H1 (cell line): ENCODE measurements around the gene PAX5. TPM values are rescaled to one million over a fixed set of nuclear protein-coding genes. Genes with fewer than 3 reads are reported as not detected.

ENCODE experiments used
- CTCF ChIA-PET: fragments of 300-600 bp; sonication (Branson Sonifier 250); formaldehyde crosslinking; loops from one replicate; lab custom pipeline; 2021; ENCODE audit not compliant: partially characterized antibody; lab: Charles Lee
- POLR2A ChIA-PET: fragments of 300-600 bp; sonication (Branson Sonifier 250); formaldehyde crosslinking; loops from one replicate; lab custom pipeline; 2021; ENCODE audit warnings: inconsistent platforms; ENCODE audit not compliant: partially characterized antibody; lab: Charles Lee
- DNase-seq, 2 experiments: peaks; one replicate each; pipeline versions ENCODE4 v3.0.0 to v3.0.0-alpha.2; 2010 to 2022; ENCODE audit warnings: low spot score in 2 of 2, low read depth in 1 of 2, mixed read lengths in 1 of 2
- FAIRE-seq: peaks from 2 replicates; lab custom pipeline; 2011; peaks lifted over from hg19 to GRCh38; lab: Jason Lieb, UNC
- H2AFZ ChIP-seq: 2 replicates; pipeline ENCODE4 v1.8.1; 2012; ENCODE audit warnings: low read length, inconsistent platforms
- H2AK5ac ChIP-seq: 2 replicates; pipeline ENCODE4 v1.6.1; 2013; ENCODE audit warnings: low read depth, low read length
- H2BK120ac ChIP-seq: replicated peaks from 2 replicates; pipeline ENCODE3; 2013; ENCODE audit warnings: low read depth, low read length, inconsistent platforms
- H2BK12ac ChIP-seq: 2 replicates; pipeline ENCODE4 v1.6.1; 2013; ENCODE audit warnings: low read depth, low read length
- H2BK15ac ChIP-seq: 2 replicates; pipeline ENCODE4 v1.6.1; 2013; ENCODE audit warnings: low read length
- H2BK20ac ChIP-seq: 2 replicates; pipeline ENCODE4 v1.6.1; 2013; ENCODE audit warnings: low read length
- H2BK5ac ChIP-seq: 2 replicates; pipeline ENCODE4 v1.6.1; 2013; ENCODE audit warnings: low read depth, low read length
- H3K14ac ChIP-seq: 2 replicates; pipeline ENCODE4 v1.6.1; 2013; ENCODE audit warnings: inconsistent platforms; ENCODE audit not compliant: insufficient read length
- H3K18ac ChIP-seq: 2 replicates; pipeline ENCODE4 v1.6.1; 2013; ENCODE audit warnings: low read length; ENCODE audit errors: extremely low read depth
- H3K23ac ChIP-seq: 2 replicates; pipeline ENCODE4 v1.6.1; 2013; ENCODE audit warnings: inconsistent platforms; ENCODE audit not compliant: insufficient read length
- H3K23me2 ChIP-seq: 2 replicates; pipeline ENCODE4 v1.6.1; 2013; ENCODE audit warnings: low read depth, low read length
- H3K27ac ChIP-seq: 2 replicates; pipeline ENCODE4 v1.6.1; 2011; ENCODE audit warnings: low read depth, low read length, inconsistent platforms
- H3K27me3 ChIP-seq, 4 experiments: replicated peaks in 1 of 4; 1 replicate in 1 of 4; 2 replicates in 3 of 4; pipeline versions ENCODE4 v1.6.1 to v1.8.1; 2011 to 2013; ENCODE audit warnings: low read length in 3 of 4, mild to moderate bottlenecking in 3 of 4, inconsistent platforms in 2 of 4, mixed read lengths in 2 of 4, moderate library complexity in 1 of 4; ENCODE audit not compliant: control insufficient read depth in 3 of 4, insufficient read depth in 3 of 4; ENCODE audit errors: extremely low read depth in 1 of 4
- H3K36me3 ChIP-seq, 4 experiments: 2 replicates each; pipeline versions ENCODE4 v1.6.1 to v1.8.1; 2011 to 2013; ENCODE audit warnings: mild to moderate bottlenecking in 4 of 4, low read length in 3 of 4, moderate library complexity in 2 of 4, control low read depth in 1 of 4, inconsistent platforms in 1 of 4; ENCODE audit not compliant: insufficient read depth in 4 of 4, control insufficient read depth in 2 of 4
- H3K4ac ChIP-seq: replicated peaks from 2 replicates; pipeline ENCODE3; 2013; ENCODE audit warnings: low read length, low read depth, mixed read lengths, inconsistent platforms; ENCODE audit not compliant: insufficient read length
- H3K4me1 ChIP-seq, 4 experiments: replicated peaks in 1 of 4; 1 replicate in 1 of 4; 2 replicates in 3 of 4; pipeline versions ENCODE4 v1.6.1 to v1.8.1; 2011 to 2013; ENCODE audit warnings: low read length in 3 of 4, inconsistent platforms in 2 of 4, mixed read lengths in 1 of 4; ENCODE audit not compliant: insufficient read depth in 4 of 4, control insufficient read depth in 3 of 4
- H3K4me2 ChIP-seq, 2 experiments: 2 replicates each; pipeline versions ENCODE4 v1.6.1 to v1.8.1; 2011 to 2013; ENCODE audit warnings: low read depth in 2 of 2, low read length in 2 of 2, control low read depth in 1 of 2, inconsistent platforms in 1 of 2, mild to moderate bottlenecking in 1 of 2; ENCODE audit not compliant: insufficient read depth in 1 of 2
- H3K4me3 ChIP-seq, 4 experiments: fragments of 200-600, 300-600 bp in 1 of 4; sonication (generic), shearing (Covaris generic), sonication (Bioruptor Twin) in 1 of 4; 2 replicates each; pipeline versions ENCODE4 v1.5.1 to v1.8.1; 2011 to 2016; ENCODE audit warnings: low read length in 4 of 4, low read depth in 3 of 4, control low read depth in 2 of 4, inconsistent platforms in 2 of 4, mild to moderate bottlenecking in 2 of 4, mixed read lengths in 1 of 4, moderate library complexity in 1 of 4; ENCODE audit not compliant: insufficient read depth in 2 of 4; ENCODE audit errors: extremely low read depth in 1 of 4
- H3K56ac ChIP-seq: replicated peaks from 2 replicates; pipeline ENCODE3; 2013; ENCODE audit warnings: low read depth, mild to moderate bottlenecking, mixed read lengths, low read length, inconsistent platforms; ENCODE audit not compliant: insufficient read length
- H3K79me1 ChIP-seq: 2 replicates; pipeline ENCODE4 v1.6.1; 2013; ENCODE audit warnings: low read depth, low read length, control low read depth
- H3K79me2 ChIP-seq, 2 experiments: 2 replicates each; pipeline versions ENCODE4 v1.6.1 to v1.8.1; 2012 to 2013; ENCODE audit warnings: low read length in 2 of 2, mild to moderate bottlenecking in 2 of 2, inconsistent platforms in 1 of 2; ENCODE audit not compliant: insufficient read depth in 2 of 2, control insufficient read depth in 1 of 2
- H3K9ac ChIP-seq, 4 experiments: replicated peaks in 1 of 4; 1 replicate in 1 of 4; 2 replicates in 3 of 4; pipeline versions ENCODE4 v1.6.1 to v1.8.1; 2011 to 2013; ENCODE audit warnings: low read depth in 3 of 4, low read length in 3 of 4, control low read depth in 2 of 4, mild to moderate bottlenecking in 2 of 4, moderate library complexity in 2 of 4, inconsistent platforms in 1 of 4; ENCODE audit errors: extremely low read depth in 1 of 4
- H3K9me3 ChIP-seq, 2 experiments: 2 replicates each; pipeline versions ENCODE4 v1.6.1 to v1.8.1; 2012 to 2013; ENCODE audit warnings: mild to moderate bottlenecking in 2 of 2, moderate library complexity in 2 of 2, control low read depth in 1 of 2, inconsistent platforms in 1 of 2, low read depth in 1 of 2, low read length in 1 of 2, mixed read lengths in 1 of 2; ENCODE audit not compliant: insufficient read depth in 2 of 2
- H4K20me1 ChIP-seq, 2 experiments: replicated peaks in 1 of 2; 2 replicates each; pipeline versions ENCODE3 to v1.8.1; 2011 to 2013; ENCODE audit warnings: inconsistent platforms in 2 of 2, low read length in 2 of 2, mild to moderate bottlenecking in 1 of 2; ENCODE audit not compliant: insufficient read depth in 2 of 2, control insufficient read depth in 1 of 2
- H4K5ac ChIP-seq: 2 replicates; pipeline ENCODE4 v1.6.1; 2013; ENCODE audit warnings: low read length, low read depth, mixed read lengths, inconsistent platforms; ENCODE audit not compliant: insufficient read length
- H4K8ac ChIP-seq: 2 replicates; pipeline ENCODE4 v1.8.0; 2013; ENCODE audit warnings: mild to moderate bottlenecking, moderate library complexity, low read length, inconsistent platforms; ENCODE audit not compliant: insufficient read depth; ENCODE audit errors: extremely low read depth
- H4K91ac ChIP-seq: replicated peaks from 2 replicates; pipeline ENCODE3; 2013; ENCODE audit warnings: low read length, mixed read lengths, inconsistent platforms; ENCODE audit not compliant: insufficient read length
- HDAC2 ChIP-seq, 2 experiments: fragments of 300-600 bp in 1 of 2; sonication (generic) in 1 of 2; IDR thresholded peaks; 2 replicates each; pipeline ENCODE4 v1.6.1; 2011 to 2012; ENCODE audit warnings: low read depth in 2 of 2, low read length in 2 of 2, mild to moderate bottlenecking in 2 of 2, moderate library complexity in 2 of 2, borderline replicate concordance in 1 of 2, inconsistent platforms in 1 of 2
- WGBS, 2 experiments: shearing (Covaris generic) in 1 of 2; methylation state at CpG; one replicate each; pipeline versions ENCODE4 v1.1.6 to v1.1.7; 2013 to 2015; ENCODE audit warnings: low lambda C conversion rate in 2 of 2, mixed read lengths in 2 of 2, inconsistent platforms in 1 of 2, low coverage in 1 of 2, missing lambda C conversion rate in 1 of 2; ENCODE audit not compliant: insufficient replicate concordance in 2 of 2, insufficient coverage in 1 of 2, insufficient read length in 1 of 2; ENCODE audit errors: extremely low coverage in 1 of 2, missing lambda C conversion rate in 1 of 2; 5-methylcytosine and 5-hydroxymethylcytosine counted together
- polyA plus RNA-seq, 7 experiments: library from polyadenylated mRNA; depleted of rRNA in 3 of 7; stranded (reverse) in 5 of 7; unstranded in 2 of 7; fragments of >200 nt in 5 of 7; fragments of 200-250 nt in 2 of 7; gene quantifications; 1 replicate in 5 of 7; 2 replicates in 1 of 7; 4 replicates in 1 of 7; pipeline versions ENCODE4 v1.2.1 to v1.2.3, GENCODE V29; 2011 to 2013; ENCODE audit warnings: missing spikeins in 2 of 7, mixed read lengths in 2 of 7
- total RNA-seq: library from RNA; stranded (reverse); fragmentation: NEBNext Ultra II Directional; extraction: Animal tissue kit (Norgen Biotek cat#: 25700); gene quantifications from 2 replicates; pipeline ENCODE4 v1.2.1, GENCODE V29; 2021

The PAX5 gene
- total and polyA plus RNA-seq, 2 of the 8 experiments (the other 6 are each of a cell fraction or from before 2014, with no cell fraction given) = 0.29 to 0.43 TPM

DNA sequence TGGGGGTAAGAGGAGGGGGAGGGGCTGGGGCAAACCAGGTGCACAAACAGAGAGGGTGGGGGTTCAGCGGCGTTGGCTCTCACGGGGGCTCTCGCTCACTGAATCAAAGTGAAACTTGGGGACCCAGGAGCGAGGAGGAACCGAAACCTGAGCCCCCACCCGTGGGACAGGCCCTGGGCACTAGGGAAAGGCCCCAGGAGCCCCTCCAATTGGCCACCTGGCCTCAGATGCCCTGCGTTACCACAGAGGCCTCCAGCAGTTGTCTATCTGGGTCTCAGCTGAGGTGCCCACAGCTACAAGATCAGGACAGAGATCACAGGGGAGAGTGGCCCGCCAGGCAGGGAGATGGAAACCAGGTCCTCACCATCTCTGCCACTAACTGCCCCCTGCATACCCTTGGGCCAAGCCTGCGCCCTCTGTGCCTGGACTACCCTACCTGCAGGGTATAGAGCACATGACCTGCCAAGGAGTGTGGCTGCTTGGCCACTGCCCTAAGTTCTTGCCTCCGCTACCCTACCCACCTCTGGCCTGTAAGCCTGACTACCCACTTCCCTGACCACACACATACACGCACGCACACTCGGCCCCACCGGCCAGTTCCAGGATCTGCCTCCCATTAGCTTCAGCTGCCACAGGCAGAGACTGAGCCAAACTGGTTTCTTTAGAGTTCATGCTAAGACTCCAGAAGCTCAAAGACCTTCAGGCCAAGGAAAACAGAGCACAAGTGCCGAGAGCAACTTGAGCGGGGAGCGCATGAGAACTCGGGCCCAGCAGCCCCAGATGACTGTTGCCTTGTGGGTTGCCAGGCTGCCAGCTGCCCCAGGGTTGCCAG is 39.9 kb downstream of the PAX5 start:
- Histone ChIP-seq H3K4ac (no peak overlapping the region), H3K36me3 (no peaks in the 10 kb centered on the region), H4K20me1 (peaks cover 0 to 2% of the 10 kb centered on the region in 2 experiments), H2AFZ (no peak overlapping the region), H3K23me2 (no peaks in the 10 kb centered on the region), H3K27ac (no peak overlapping the region), H3K23ac (no peak overlapping the region), H3K56ac (no peak overlapping the region), H2BK5ac (no peak overlapping the region), H2AK5ac (no peak overlapping the region), H3K4me3 (no peak overlapping the region), H3K79me1 (no peaks in the 10 kb centered on the region), H3K4me2 (no peak overlapping the region), H2BK20ac (no peak overlapping the region), H3K9ac (no peak overlapping the region), H2BK120ac (no peak overlapping the region), H4K8ac (peak overlapping the region; percentile 60; the same call in 1 of the 2 replicates), H2BK12ac (no peak overlapping the region), H4K5ac (no peak overlapping the region), H2BK15ac (no peak overlapping the region), H3K9me3 (no peaks in the 10 kb centered on the region), H3K27me3 (peaks cover 6 to 23% (median 21%) of the 10 kb centered on the region in 4 experiments), H3K4me1 (peaks cover 0 to 6% (median 1%) of the 10 kb centered on the region in 4 experiments; a peak in 3 of 7 replicates), H3K18ac (no peak overlapping the region), H3K14ac (no peak overlapping the region), H4K91ac (no peak overlapping the region), H3K79me2 (no peaks in the 10 kb centered on the region)
- ChIA-PET CTCF (interaction anchor here (0.7 to 22.2 kb wide), 7 partner anchors 11 to 417 kb away, joined by 3 to 657 read pairs (median 5); no protein-coding TSS in a partner anchor), POLR2A (no interaction called here)
- FAIRE-seq (no peak), DNase-seq (no peak)
- no peak for TF ChIP-seq HDAC2 (IDR thresholded peaks at IDR 0.05; ENCODE audit: borderline replicate concordance in 1 of 2, low read depth in 2 of 2, low read length in 2 of 2)
- 92% methylated on average over 12 of the region's 19 CpGs; no CpG with 5 or more reads in 1 of the 2 experiments for whole genome bisulfite sequencing, 2 experiments
